SU-DHL-6 (cell line): Measurements from ENCODE around the gene ASGR1.

Source experiments
- H2AFZ ChIP-seq: fragments of 200-600 bp; sonication (generic); 2 replicates; pipeline ENCODE4 v1.6.1; 2014; ENCODE audit warnings: low read depth, mild to moderate bottlenecking, moderate library complexity, mixed read lengths, antibody characterized with exemption, low read length; ENCODE audit not compliant: severe bottlenecking
- H3F3A ChIP-seq: fragments of 200-600 bp; shearing (Covaris generic); 2 replicates; pipeline ENCODE4 v1.6.0; 2016; ENCODE audit warnings: antibody characterized with exemption, mild to moderate bottlenecking; ENCODE audit not compliant: insufficient read depth
- H3K27ac ChIP-seq: fragments of 200-600 bp; sonication (generic); 2 replicates; pipeline ENCODE4 v1.5.1; 2016; ENCODE audit warnings: low read depth, mild to moderate bottlenecking, low read length, moderate library complexity, mixed read lengths
- H3K27me3 ChIP-seq: fragments of 200-600 bp; sonication (generic), shearing (Covaris generic); 2 replicates; pipeline ENCODE4 v1.6.0; 2014; ENCODE audit warnings: mild to moderate bottlenecking, low read length
- H3K36me3 ChIP-seq: fragments of 200-600 bp; sonication (generic); 2 replicates; pipeline ENCODE4 v1.6.1; 2014; ENCODE audit warnings: mild to moderate bottlenecking, low read length, mixed read lengths
- H3K4me2 ChIP-seq: fragments of 300-600, 200-600 bp; shearing (Covaris generic), sonication (generic); 2 replicates; pipeline ENCODE4 v1.6.0; 2014; ENCODE audit warnings: low read length, low read depth, mild to moderate bottlenecking; ENCODE audit not compliant: poor library complexity, severe bottlenecking
- H3K4me3 ChIP-seq: fragments of 200-600 bp; sonication (generic); 2 replicates; pipeline ENCODE4 v1.5.1; 2014; ENCODE audit warnings: antibody characterized with exemption, low read length, mild to moderate bottlenecking, mixed read lengths; ENCODE audit not compliant: insufficient read depth, poor library complexity, severe bottlenecking
- H3K79me2 ChIP-seq: fragments of 200-600 bp; sonication (generic); 2 replicates; pipeline ENCODE4 v1.6.1; 2014; ENCODE audit warnings: mild to moderate bottlenecking, low read length, moderate library complexity; ENCODE audit not compliant: insufficient read depth
- H3K9ac ChIP-seq: fragments of 200-600 bp; sonication (generic); 2 replicates; pipeline ENCODE4 v1.7.0; 2014; ENCODE audit warnings: mild to moderate bottlenecking, low read length
- H3K9me2 ChIP-seq: fragments of 200-600 bp; sonication (generic); replicated peaks from 2 replicates; pipeline ENCODE4 v1.6.1; 2014; ENCODE audit warnings: low read length; ENCODE audit not compliant: insufficient read depth
- H3K9me3 ChIP-seq: fragments of 200-600 bp; sonication (generic); 2 replicates; pipeline ENCODE4 v1.6.1; 2014; ENCODE audit warnings: low read length, mixed read lengths; ENCODE audit not compliant: insufficient read depth
- H4K20me1 ChIP-seq: fragments of 200-600 bp; sonication (generic); 2 replicates; pipeline ENCODE4 v1.6.1; 2014; ENCODE audit warnings: low read depth, mild to moderate bottlenecking, antibody characterized with exemption, low read length, moderate library complexity, mixed read lengths
- EZH2phosphoT487 ChIP-seq: fragments of 200-600 bp; sonication (generic), shearing (Covaris generic); conservative IDR thresholded peaks from 2 replicates; pipeline ENCODE4 v1.6.1; 2018; ENCODE audit warnings: mild to moderate bottlenecking, antibody characterized with exemption, low read length, moderate library complexity, mixed read lengths
- TF ChIP-seq, protein P1 (sequence below): fragments of 200-600 bp; sonication (generic); IDR thresholded peaks from one replicate; pipeline ENCODE4 v1.5.1; 2017; ENCODE audit warnings: antibody characterized with exemption, mild to moderate bottlenecking, low read length, moderate library complexity; ENCODE audit not compliant: insufficient read depth, poor library complexity, severe bottlenecking

The ASGR1 gene

DNA sequence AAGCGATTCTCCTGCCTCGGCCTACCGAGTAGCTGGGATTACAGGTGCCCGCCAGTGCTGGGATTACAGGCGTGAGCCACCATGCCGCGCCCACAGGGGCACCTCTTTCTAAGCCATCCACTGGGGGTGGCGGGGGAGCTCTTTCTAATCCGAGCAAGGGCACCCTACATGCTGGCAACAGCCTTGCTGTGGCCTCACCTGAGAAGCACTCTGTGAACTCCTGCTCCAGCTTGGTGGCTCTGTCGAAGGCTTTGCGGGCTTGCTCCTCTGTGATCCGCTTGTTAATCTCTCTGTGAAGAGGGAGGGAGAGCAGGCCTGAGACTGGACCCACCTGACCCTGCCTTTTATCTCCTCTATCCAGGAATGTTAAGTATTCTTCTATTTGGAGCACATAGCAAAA lies 11.9 kb upstream of the ASGR1 start:
- Histone ChIP-seq H3K9ac (no peak overlapping the region), H3K9me2 (no peaks in the 10 kb centered on the region), H2AFZ (no peak overlapping the region), H3F3A (no peaks in the 10 kb centered on the region), H3K27me3 (no peaks in the 10 kb centered on the region), H3K36me3 (no peaks in the 10 kb centered on the region), H3K4me2 (no peak overlapping the region), H3K79me2 (no peaks in the 10 kb centered on the region), H3K9me3 (no peaks in the 10 kb centered on the region), H3K4me3 (no peak overlapping the region), H3K27ac (no peak overlapping the region), H4K20me1 (no peaks in the 10 kb centered on the region)
- TF ChIP-seq, protein P1, sequence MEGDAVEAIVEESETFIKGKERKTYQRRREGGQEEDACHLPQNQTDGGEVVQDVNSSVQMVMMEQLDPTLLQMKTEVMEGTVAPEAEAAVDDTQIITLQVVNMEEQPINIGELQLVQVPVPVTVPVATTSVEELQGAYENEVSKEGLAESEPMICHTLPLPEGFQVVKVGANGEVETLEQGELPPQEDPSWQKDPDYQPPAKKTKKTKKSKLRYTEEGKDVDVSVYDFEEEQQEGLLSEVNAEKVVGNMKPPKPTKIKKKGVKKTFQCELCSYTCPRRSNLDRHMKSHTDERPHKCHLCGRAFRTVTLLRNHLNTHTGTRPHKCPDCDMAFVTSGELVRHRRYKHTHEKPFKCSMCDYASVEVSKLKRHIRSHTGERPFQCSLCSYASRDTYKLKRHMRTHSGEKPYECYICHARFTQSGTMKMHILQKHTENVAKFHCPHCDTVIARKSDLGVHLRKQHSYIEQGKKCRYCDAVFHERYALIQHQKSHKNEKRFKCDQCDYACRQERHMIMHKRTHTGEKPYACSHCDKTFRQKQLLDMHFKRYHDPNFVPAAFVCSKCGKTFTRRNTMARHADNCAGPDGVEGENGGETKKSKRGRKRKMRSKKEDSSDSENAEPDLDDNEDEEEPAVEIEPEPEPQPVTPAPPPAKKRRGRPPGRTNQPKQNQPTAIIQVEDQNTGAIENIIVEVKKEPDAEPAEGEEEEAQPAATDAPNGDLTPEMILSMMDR = no peak
- no peak for TF ChIP-seq EZH2phosphoT487

DNA sequence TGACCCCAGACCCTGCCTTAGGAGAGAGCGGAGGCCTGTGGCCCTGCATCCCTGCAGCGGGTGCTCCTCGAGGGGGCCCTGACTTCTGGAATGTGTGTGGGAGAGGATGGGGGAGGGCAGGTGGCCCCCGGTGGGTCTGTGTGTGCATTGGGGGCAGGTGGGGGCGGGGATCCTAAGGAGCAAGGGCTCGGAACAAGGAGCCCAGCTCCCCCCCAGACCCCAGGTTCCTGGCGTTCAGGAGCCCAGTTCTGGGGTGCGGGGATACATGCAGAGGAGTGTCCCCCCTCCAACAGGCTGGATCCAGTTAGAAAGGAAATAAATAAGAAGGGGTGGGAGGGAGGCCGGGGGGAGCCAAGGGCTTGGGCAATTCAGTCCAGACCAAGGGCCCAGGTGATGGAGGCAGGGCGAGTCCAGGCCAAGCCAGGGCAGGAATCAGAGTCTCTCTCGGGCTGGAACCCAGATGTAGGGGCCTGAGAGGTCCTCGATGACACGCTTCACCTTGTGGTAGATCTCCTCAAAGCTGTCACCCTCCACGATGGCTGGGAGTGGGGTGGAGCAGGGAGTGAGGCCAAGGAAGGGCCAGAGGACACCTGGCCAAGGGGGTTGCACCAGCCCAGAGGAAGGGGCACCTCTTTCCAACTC lies 11.2 kb upstream of the ASGR1 start:
- no peak overlapping the region for H3K4me3 ChIP-seq
- no peak overlapping the region for H2AFZ ChIP-seq
- H3K9me3 ChIP-seq = no peaks in the 10 kb centered on the region
- H3K79me2 ChIP-seq = no peaks in the 10 kb centered on the region
- no peaks in the 10 kb centered on the region for H3K9me2 ChIP-seq
- no peaks in the 10 kb centered on the region for H3F3A ChIP-seq
- TF ChIP-seq EZH2phosphoT487 = no peak
- TF ChIP-seq, protein P1 = no peak
- no peak overlapping the region for H3K27ac ChIP-seq
- H4K20me1 ChIP-seq = no peaks in the 10 kb centered on the region
- H3K9ac ChIP-seq = no peak overlapping the region
- H3K27me3 ChIP-seq = no peaks in the 10 kb centered on the region
- H3K4me2 ChIP-seq = no peak overlapping the region
- H3K36me3 ChIP-seq = no peaks in the 10 kb centered on the region

GRCh38 chr17:7186241-7186640 lies 7.1 kb upstream of the ASGR1 start:
- Histone ChIP-seq H3K27ac (no peak overlapping the region), H3K36me3 (no peaks in the 10 kb centered on the region), H3K9me2 (no peaks in the 10 kb centered on the region), H3K9me3 (no peaks in the 10 kb centered on the region), H3K4me2 (no peak overlapping the region), H3K9ac (no peak overlapping the region), H3F3A (no peaks in the 10 kb centered on the region), H2AFZ (no peak overlapping the region), H3K27me3 (no peaks in the 10 kb centered on the region), H3K79me2 (no peaks in the 10 kb centered on the region), H4K20me1 (no peaks in the 10 kb centered on the region), H3K4me3 (no peak overlapping the region)
- TF ChIP-seq EZH2phosphoT487 = no peak

DNA sequence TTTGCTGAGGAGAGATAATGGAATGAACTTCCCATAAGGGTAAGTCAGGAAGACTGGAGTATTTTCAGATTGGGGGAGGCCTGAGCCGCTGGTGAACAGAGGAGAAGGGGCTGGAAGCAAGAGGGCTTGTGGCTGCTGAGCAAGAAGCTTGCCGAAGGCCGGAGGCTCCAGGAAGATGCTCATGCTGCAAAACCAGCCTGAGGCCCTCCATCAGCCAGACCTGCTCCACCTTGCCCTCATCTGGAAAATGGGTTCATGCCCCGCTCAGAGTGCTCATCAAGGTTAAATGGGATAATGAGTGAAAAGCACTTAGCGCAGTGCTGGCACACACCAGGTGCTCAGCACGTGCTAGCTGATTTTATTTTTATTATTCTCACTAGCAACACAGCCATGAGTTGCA lies 5.5 kb upstream of the ASGR1 start:
- Histone ChIP-seq H3K36me3 (no peaks in the 10 kb centered on the region), H4K20me1 (no peaks in the 10 kb centered on the region), H3K79me2 (no peaks in the 10 kb centered on the region), H3F3A (no peaks in the 10 kb centered on the region), H3K4me3 (no peak overlapping the region), H2AFZ (no peak overlapping the region), H3K27me3 (no peaks in the 10 kb centered on the region), H3K9me3 (no peaks in the 10 kb centered on the region), H3K9ac (no peak overlapping the region), H3K9me2 (no peaks in the 10 kb centered on the region), H3K4me2 (no peak overlapping the region), H3K27ac (no peak overlapping the region)
- no peak for TF ChIP-seq EZH2phosphoT487
- TF ChIP-seq, protein P1 = no peak
